Endothelial cell of umbilical vein (primary cell): ENCODE results near the gene UTF1.

Experiments used
- CTCF ChIP-seq, 2 donors: IDR thresholded peaks; 1 replicate in 1 of 2; 2 replicates in 1 of 2; pipeline ENCODE4 v1.5.1; 2011; ENCODE audit warnings: low read length in 2 of 2, mild to moderate bottlenecking in 2 of 2, moderate library complexity in 2 of 2, control low read depth in 1 of 2, inconsistent platforms in 1 of 2, low read depth in 1 of 2; ENCODE audit not compliant: insufficient read depth in 1 of 2; ENCODE audit errors: extremely low read depth in 1 of 2
- JUN ChIP-seq: IDR thresholded peaks from 2 replicates; pipeline ENCODE4 v1.6.1; 2011; ENCODE audit warnings: borderline replicate concordance, low read depth; ENCODE audit not compliant: insufficient read length, insufficient read depth
- MAX ChIP-seq: IDR thresholded peaks from 2 replicates; pipeline ENCODE4 v1.6.1; 2011; ENCODE audit not compliant: insufficient read depth, insufficient read length
- POLR2A ChIP-seq: IDR thresholded peaks from 2 replicates; pipeline ENCODE4 v1.6.1; 2012; ENCODE audit warnings: low read depth, mild to moderate bottlenecking, control low read depth, low read length

- TF ChIP-seq CTCF (IDR thresholded peaks at IDR 0.05; ENCODE audit: extremely low read depth in 1 of 2, insufficient read depth in 1 of 2, low read depth in 1 of 2, low read length in 2 of 2) (no peak), JUN (no peak), POLR2A (no peak), MAX (no peak)
These were observed 42.7 kb upstream of the UTF1 start for GRCh38 chr10:133187091-133187905.
